Smooth muscle cell of the brain vasculature (primary cell): Measurements from ENCODE around the gene COG3.
A peak's percentile ranks its signal among the peaks of the same experiment; 100 is the strongest.

Experiments used
- DNase-seq: peaks from one replicate; pipeline ENCODE4 v3.0.0-alpha.2; 2012; ENCODE audit warnings: low read depth, low spot score

COG3 gene

GRCh38 chr13:45545686-45546409 is 81.1 kb downstream of the COG3 start:
- no peak for DNase-seq

- DNase-seq = no peak
Observed at GRCh38 chr13:45546410-45546765, 81.6 kb downstream of the COG3 start.

- no peak for DNase-seq
Observed at GRCh38 chr13:45548281-45548680, 83.5 kb downstream of the COG3 start.

- DNase-seq = no peak
Observed at GRCh38 chr13:45554604-45555109, 89.9 kb downstream of the COG3 start.

- peak; percentile 36 for DNase-seq
Observed at GRCh38 chr13:45564133-45564776, 99.5 kb downstream of the COG3 start.

GRCh38 chr13:45565331-45565730 is 100.6 kb downstream of the COG3 start:
- no peak for DNase-seq

- no peak for DNase-seq
Observed at GRCh38 chr13:45575146-45575829, 110.5 kb downstream of the COG3 start.

GRCh38 chr13:45575830-45576180 is 111.1 kb downstream of the COG3 start:
- DNase-seq = no peak

GRCh38 chr13:45576466-45576865 is 111.7 kb downstream of the COG3 start:
- DNase-seq = no peak

- DNase-seq = no peak
Observed at GRCh38 chr13:45582408-45583076, 117.8 kb downstream of the COG3 start.

GRCh38 chr13:45584816-45585215 is 120.1 kb downstream of the COG3 start:
- DNase-seq = no peak
